Activated CD4-positive, alpha-beta memory T cell treated with anti-CD3 and anti-CD28 coated beads for 36 hours (primary cell): ENCODE results near the gene RAB44. TPM values are rescaled to one million over a fixed set of nuclear protein-coding genes. Genes with fewer than 3 reads are reported as not detected.
"Not testable (repeated sequence)": the region's sequence is repeated elsewhere in the genome, so short reads cannot be mapped to it uniquely, and the experiment has no call there.

Source experiments
- CTCF ChIA-PET: fragments of 350-600 bp; sonication (Branson Sonifier 250); formaldehyde crosslinking; loops from one replicate; lab custom pipeline; 2021; ENCODE audit warnings: antibody characterized with exemption, inconsistent platforms; lab: Charles Lee
- POLR2A ChIA-PET: fragments of 350-600 bp; sonication (Branson Sonifier 250); formaldehyde crosslinking; loops from one replicate; lab custom pipeline; 2021; ENCODE audit warnings: antibody characterized with exemption; lab: Charles Lee
- DNase-seq: peaks from one replicate; pipeline ENCODE4 v3.0.0-alpha.2; 2020
- H3K27ac Mint-ChIP-seq: one replicate; pipeline ENCODE4 v1.8.0; 2021; ENCODE audit warnings: mixed read lengths
- H3K27me3 Mint-ChIP-seq: one replicate; pipeline ENCODE4 v1.8.0; 2021; ENCODE audit warnings: mixed read lengths
- H3K36me3 Mint-ChIP-seq: one replicate; pipeline ENCODE4 v1.8.0; 2021; ENCODE audit warnings: mixed read lengths
- H3K4me1 Mint-ChIP-seq: one replicate; pipeline ENCODE4 v1.8.0; 2021; ENCODE audit warnings: low read depth, mixed read lengths
- H3K4me3 Mint-ChIP-seq: one replicate; pipeline ENCODE4 v1.8.0; 2021; ENCODE audit warnings: mild to moderate bottlenecking, mixed read lengths
- H3K9me3 Mint-ChIP-seq: one replicate; pipeline ENCODE4 v1.8.0; 2021; ENCODE audit warnings: mixed read lengths
- intact Hi-C: fragments of 100-400 bp; cut with micrococcal nuclease; formaldehyde crosslinking; loops from one replicate; pipeline ENCODE4 v1.15.1; 2023
- total RNA-seq, 2 experiments: library from RNA; stranded (reverse); gene quantifications; one replicate each; pipeline ENCODE4 v1.2.3, GENCODE V29; 2021

Gene RAB44, protein sequence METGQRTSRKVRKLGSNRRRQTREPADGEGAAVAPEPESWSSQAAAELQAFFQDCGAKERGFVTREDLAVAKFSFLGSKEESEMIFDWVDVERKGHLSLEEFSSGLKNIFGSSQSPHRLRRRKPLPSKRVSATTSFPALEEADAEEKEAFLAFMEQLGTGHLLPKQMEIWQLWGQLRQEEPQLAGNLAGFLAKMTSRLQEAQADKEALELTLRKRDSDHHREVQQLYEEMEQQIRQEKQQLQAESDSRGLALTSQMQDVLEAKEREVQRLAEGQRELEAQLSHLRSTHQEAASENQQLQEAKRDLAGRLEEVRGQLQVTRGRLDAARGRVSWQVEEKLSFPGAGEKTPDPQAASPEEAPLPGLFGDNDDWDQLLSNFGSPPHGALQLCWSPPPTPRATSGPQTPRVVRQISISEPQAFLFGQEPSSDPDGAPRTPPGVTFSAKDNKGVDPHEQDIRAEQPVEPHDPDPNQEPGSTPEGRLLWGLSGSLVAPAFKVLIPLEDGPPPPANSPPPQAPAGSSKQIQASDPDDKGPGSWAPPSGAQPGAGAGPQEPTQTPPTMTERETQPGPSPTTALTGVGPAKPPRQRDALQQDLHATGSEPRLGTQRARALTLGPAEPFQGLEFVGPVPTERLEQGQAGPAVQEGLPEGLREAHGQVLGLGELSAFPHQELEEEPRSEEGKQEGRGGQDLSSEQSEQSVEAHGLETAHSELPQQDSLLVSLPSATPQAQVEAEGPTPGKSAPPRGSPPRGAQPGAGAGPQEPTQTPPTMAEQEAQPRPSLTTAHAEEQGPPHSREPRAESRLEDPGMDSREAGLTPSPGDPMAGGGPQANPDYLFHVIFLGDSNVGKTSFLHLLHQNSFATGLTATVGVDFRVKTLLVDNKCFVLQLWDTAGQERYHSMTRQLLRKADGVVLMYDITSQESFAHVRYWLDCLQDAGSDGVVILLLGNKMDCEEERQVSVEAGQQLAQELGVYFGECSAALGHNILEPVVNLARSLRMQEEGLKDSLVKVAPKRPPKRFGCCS
- total RNA-seq = under 1 TPM; 0.05 TPM

GRCh38 chr6:36697481-36697903 lies at the start of gene RAB44:
TSS of gene RAB44 (plus strand) at chr6:36697826. CDS start at chr6:36704236, 6,410 bp downstream.
- H3K4me3 Mint-ChIP-seq = no peak within 1 kb of the TSS
- H3K4me1 Mint-ChIP-seq = peaks cover 35% of the 10 kb centered on the region
- intact Hi-C loops = no loop called here

GRCh38 chr6:36649086-36649485 lies 48.5 kb upstream of the RAB44 start:
- Mint-ChIP-seq H3K27me3 (peaks cover 9% of the 10 kb centered on the region), H3K4me1 (no peaks in the 10 kb centered on the region), H3K9me3 (no peaks in the 10 kb centered on the region), H3K27ac (no peak overlapping the region), H3K36me3 (no peaks in the 10 kb centered on the region), H3K4me3 (no peak overlapping the region)
- DNase-seq = no peak
- CTCF ChIA-PET = no interaction called here
- intact Hi-C loops = no loop called here
- POLR2A ChIA-PET = no interaction called here

More at GRCh38 chr6:36697481-36697903, at the start of gene RAB44:
- no peak within 1 kb of the TSS for H3K27ac Mint-ChIP-seq
- no peaks in the 10 kb centered on the region for H3K27me3 Mint-ChIP-seq
- CTCF ChIA-PET = interaction anchor here (0.7 to 1.5 kb wide), 3 partner anchors 27 to 68 kb away, joined by 3 to 7 read pairs (median 4); no protein-coding TSS in a partner anchor
- DNase-seq = peak; percentile 8
- no peaks in the 10 kb centered on the region for H3K9me3 Mint-ChIP-seq
- POLR2A ChIA-PET = interaction anchor here (0.6 kb wide), 1 partner anchor 314 kb away, joined by 3 read pairs; no protein-coding TSS in a partner anchor
- no peaks in the 10 kb centered on the region for H3K36me3 Mint-ChIP-seq

GRCh38 chr6:36649701-36650484 lies 47.7 kb upstream of the RAB44 start:
- Mint-ChIP-seq H3K27me3 (peaks cover 12% of the 10 kb centered on the region), H3K4me3 (no peak overlapping the region), H3K4me1 (no peaks in the 10 kb centered on the region), H3K9me3 (no peaks in the 10 kb centered on the region), H3K36me3 (no peaks in the 10 kb centered on the region), H3K27ac (no peak overlapping the region)
- no peak for DNase-seq
- intact Hi-C loops = no loop called here
- CTCF ChIA-PET = interaction anchor here (0.9 kb wide), 1 partner anchor 133 kb away, joined by 3 read pairs; no protein-coding TSS in a partner anchor
- POLR2A ChIA-PET = no interaction called here

DNA sequence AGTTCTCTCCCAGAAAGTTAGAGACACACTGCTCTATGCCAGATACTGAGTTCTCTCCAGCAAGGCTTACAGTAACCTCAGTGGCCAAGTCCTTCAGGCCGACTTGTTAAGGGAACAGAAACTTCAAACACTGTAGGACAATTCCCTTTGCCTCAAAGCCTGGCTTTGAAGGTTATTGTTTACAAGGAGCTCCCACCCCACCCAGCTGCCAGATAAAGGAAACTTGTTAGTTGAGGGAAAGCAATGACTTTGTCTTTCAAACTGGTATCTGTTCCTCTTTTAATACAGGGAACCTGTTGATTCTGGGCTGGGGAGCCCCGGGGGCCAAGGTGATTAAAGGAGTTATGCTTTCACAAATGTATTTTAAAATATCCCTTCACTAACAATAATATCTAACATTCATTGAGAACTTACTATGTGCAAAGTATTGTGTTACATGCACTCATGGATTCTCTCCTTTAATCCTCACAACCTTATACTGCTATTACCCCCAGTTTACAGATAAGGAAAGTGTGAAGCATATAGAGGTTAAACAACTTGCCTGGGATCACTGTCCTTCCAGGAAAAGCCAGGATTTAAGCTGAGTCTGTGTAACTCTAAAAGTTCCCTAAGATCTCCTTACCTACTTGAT lies 46.7 kb upstream of the RAB44 start:
- H3K27ac Mint-ChIP-seq = no peak overlapping the region
- DNase-seq = no peak
- H3K9me3 Mint-ChIP-seq = no peaks in the 10 kb centered on the region
- H3K36me3 Mint-ChIP-seq = no peaks in the 10 kb centered on the region
- no peaks in the 10 kb centered on the region for H3K4me1 Mint-ChIP-seq
- CTCF ChIA-PET = no interaction called here
- H3K27me3 Mint-ChIP-seq = peaks cover 18% of the 10 kb centered on the region
- intact Hi-C loops = no loop called here
- POLR2A ChIA-PET = no interaction called here
- H3K4me3 Mint-ChIP-seq = no peak overlapping the region

DNA sequence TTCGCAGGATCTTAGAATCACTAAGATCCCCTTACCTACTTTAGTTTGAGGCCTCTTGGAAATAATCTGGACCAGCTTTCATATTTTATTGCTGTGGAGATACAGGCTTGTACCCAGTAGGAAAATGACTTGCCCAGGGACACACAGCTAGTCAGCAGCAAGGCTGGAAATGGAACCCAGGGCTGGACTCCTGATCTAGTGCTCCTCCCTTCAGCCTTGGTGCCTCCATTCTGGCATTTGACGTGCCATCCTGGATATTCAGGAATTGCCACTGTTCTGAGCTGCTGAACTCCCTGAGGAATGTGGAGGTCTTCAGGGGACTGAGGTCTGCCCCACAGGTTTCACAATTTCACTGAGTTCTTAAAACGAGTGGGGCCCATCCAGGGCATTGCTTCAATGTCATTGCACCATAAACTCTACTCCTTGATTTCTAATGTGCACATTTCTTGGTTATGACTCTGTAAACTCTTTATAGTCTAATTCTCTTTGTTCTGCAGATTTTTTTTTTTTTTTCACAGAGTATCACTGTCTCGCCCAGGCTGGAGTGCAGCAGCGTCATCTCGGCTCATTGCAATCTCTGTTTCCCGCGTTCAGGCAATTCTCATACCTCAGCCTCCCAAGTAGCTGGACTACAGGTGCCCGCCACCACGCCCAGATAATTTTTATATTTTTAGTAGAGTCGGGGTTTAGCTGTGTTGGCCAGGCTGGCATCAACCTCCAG lies 45.8 kb upstream of the RAB44 start:
- CTCF ChIA-PET = no interaction called here
- Mint-ChIP-seq H3K4me1 (no peaks in the 10 kb centered on the region), H3K36me3 (no peaks in the 10 kb centered on the region), H3K4me3 (no peak overlapping the region), H3K27me3 (peaks cover 22% of the 10 kb centered on the region), H3K9me3 (no peaks in the 10 kb centered on the region), H3K27ac (no peak overlapping the region)
- intact Hi-C loops = no loop called here
- DNase-seq = no peak
- POLR2A ChIA-PET = no interaction called here

DNA sequence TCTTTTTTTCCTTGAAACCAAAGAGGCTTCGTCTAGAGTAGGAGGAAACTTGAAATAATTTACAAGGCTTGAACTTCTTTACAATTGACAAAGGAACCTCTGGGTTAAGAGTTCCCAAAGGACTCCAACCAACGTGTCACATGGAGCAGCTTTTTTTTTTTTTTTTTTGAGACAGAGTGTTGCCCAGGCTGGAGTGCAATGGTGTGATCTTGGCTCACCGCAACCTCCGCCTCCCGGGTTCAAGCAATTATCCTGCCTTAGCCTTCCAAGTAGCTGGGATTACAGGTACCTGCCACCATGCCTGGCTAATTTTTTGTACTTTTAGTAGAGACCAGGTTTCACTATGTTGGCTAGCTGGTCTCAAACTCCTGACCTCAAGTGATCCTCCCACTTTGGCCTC lies 43.2 kb upstream of the RAB44 start:
- H3K27me3 Mint-ChIP-seq = peaks cover 25% of the 10 kb centered on the region
- CTCF ChIA-PET = interaction anchor here (0.7 kb wide), 1 partner anchor 219 kb away, joined by 3 read pairs; no protein-coding TSS in a partner anchor
- DNase-seq, POLR2A ChIA-PET, H3K27ac Mint-ChIP-seq, H3K9me3 Mint-ChIP-seq, H3K4me3 Mint-ChIP-seq, H3K36me3 Mint-ChIP-seq, H3K4me1 Mint-ChIP-seq, intact Hi-C loops: not testable (repeated sequence)

- CTCF ChIA-PET = interaction anchor here (0.7 to 1.0 kb wide), 2 partner anchors 104 to 219 kb away, joined by 3 read pairs; no protein-coding TSS in a partner anchor
- POLR2A ChIA-PET = no interaction called here
- no peak for DNase-seq
- no peaks in the 10 kb centered on the region for H3K9me3 Mint-ChIP-seq
- H3K36me3 Mint-ChIP-seq = no peaks in the 10 kb centered on the region
- intact Hi-C loops = no loop called here
- no peaks in the 10 kb centered on the region for H3K4me1 Mint-ChIP-seq
- H3K27me3 Mint-ChIP-seq = peaks cover 28% of the 10 kb centered on the region
- no peak overlapping the region for H3K27ac Mint-ChIP-seq
- H3K4me3 Mint-ChIP-seq = no peak overlapping the region
These were observed 42.4 kb upstream of the RAB44 start for GRCh38 chr6:36655085-36655724.

GRCh38 chr6:36656441-36656840 lies 41.2 kb upstream of the RAB44 start:
- POLR2A ChIA-PET = no interaction called here
- CTCF ChIA-PET = interaction anchor here (0.7 to 1.1 kb wide), 2 partner anchors 33 to 90 kb away, joined by 3 to 4 read pairs; no protein-coding TSS in a partner anchor
- intact Hi-C loops = no loop called here
- H3K9me3 Mint-ChIP-seq = no peaks in the 10 kb centered on the region
- peaks cover 27% of the 10 kb centered on the region for H3K27me3 Mint-ChIP-seq
- no peak for DNase-seq
- H3K36me3 Mint-ChIP-seq = no peaks in the 10 kb centered on the region
- H3K4me3 Mint-ChIP-seq = no peak overlapping the region
- no peak overlapping the region for H3K27ac Mint-ChIP-seq
- H3K4me1 Mint-ChIP-seq = no peaks in the 10 kb centered on the region

DNA sequence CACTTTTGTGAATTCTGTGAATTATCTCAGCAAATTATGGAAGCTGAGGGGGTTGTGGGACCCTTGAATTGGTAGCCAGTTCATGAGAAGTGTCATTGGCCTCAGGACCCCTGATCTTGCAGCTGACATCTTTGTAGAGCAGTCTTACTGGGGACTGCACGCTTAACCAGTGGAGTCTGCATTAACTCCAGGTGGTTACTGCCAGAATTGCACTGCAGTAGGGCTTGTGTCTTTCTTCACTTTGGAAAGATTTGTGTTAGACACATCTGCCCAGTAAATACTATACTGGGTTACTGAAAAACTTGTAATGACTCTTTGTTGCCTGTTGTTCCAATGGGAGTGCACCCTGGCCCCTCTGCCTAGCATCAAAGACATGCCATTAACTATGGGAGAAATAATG lies 40.4 kb upstream of the RAB44 start:
- POLR2A ChIA-PET = no interaction called here
- CTCF ChIA-PET = interaction anchor here (1.3 kb wide), 1 partner anchor 125 kb away, joined by 4 read pairs; no protein-coding TSS in a partner anchor
- H3K27ac Mint-ChIP-seq = no peak overlapping the region
- H3K27me3 Mint-ChIP-seq = peaks cover 25% of the 10 kb centered on the region
- H3K4me1 Mint-ChIP-seq = no peaks in the 10 kb centered on the region
- H3K4me3 Mint-ChIP-seq = no peak overlapping the region
- H3K36me3 Mint-ChIP-seq = no peaks in the 10 kb centered on the region
- intact Hi-C loops = no loop called here
- no peaks in the 10 kb centered on the region for H3K9me3 Mint-ChIP-seq
- no peak for DNase-seq

DNA sequence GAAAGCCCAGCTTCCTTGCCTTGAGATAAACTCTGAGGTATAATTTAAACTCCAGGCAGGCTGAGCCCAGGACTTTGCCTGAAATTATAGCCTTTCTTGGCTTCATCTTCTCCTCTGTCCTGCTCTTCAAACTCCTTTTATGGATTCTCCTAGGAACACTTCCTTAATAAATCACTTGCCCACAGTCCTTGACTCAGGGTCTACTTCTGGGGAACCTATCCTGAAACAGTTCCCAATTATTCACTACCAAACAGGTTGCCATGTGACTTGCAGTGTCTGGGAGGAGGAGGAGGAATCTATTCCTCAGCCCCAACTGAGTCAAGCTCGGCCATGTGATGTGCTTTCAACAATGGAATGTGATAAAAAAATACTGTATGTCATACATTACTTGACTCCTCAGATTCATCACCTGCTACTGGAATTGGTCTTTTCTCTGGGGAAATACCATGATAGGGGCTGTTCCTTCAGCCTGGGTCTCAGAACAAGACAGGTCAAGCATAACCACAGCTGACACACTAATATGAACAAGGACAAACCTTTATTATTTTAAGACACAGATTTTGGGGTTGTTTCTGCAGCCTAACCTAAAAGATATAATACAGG lies 39.6 kb upstream of the RAB44 start:
- Mint-ChIP-seq H3K36me3 (no peaks in the 10 kb centered on the region), H3K27me3 (peaks cover 25% of the 10 kb centered on the region), H3K9me3 (no peaks in the 10 kb centered on the region), H3K4me1 (peaks cover 3% of the 10 kb centered on the region), H3K27ac (no peak overlapping the region), H3K4me3 (no peak overlapping the region)
- POLR2A ChIA-PET = no interaction called here
- CTCF ChIA-PET = interaction anchor here (1.2 to 1.3 kb wide), 2 partner anchors 43 to 124 kb away, joined by 3 to 4 read pairs; no protein-coding TSS in a partner anchor
- no peak for DNase-seq
- intact Hi-C loops = no loop called here
